ENCODE measurements around the gene LOXL4.
"Not testable (repeated sequence)": the region's sequence is repeated elsewhere in the genome, so short reads cannot be mapped to it uniquely, and the experiment has no call there.

LOXL4 gene

DNA sequence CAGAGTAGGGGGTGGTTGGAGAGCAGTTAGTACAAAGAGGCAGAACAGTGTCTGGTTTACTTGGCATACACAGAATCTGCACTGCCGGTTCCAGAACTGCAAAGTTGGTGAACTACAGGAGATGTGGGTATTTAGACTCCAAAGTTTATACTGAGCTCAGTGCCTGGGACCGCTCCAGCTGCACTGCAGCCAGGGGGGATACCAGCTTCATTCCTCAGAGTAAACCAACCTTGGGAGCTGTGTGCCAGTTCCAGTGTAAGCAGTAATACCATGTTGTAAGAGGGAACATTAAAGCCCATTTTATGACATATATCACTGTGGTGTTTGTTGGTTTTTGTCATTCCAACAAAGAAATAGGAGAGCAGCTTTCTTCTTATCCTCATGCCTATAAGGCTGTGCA is 23.4 kb downstream of the LOXL4 start:
- no peak for DNase-seq (ENCODE audit: low read depth in 2 of 2)

DNA sequence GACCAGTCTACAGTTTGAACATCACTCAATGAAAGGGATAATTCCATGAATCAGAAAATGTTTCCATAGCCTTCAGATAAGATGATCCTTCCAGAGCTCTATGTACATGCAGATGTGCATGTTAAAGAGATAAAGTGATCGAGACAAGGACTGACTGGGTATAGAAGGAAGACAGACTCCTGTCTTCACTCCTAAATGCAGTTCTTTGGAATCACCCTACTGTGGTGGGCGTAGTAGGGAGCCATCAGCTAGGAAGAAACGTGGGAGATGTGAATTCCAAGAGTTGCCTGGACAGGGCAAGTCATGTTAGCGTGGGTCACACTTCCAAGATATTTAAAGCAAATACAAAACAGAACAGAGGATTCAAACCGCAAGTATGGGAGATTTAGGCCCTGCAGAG is 23.9 kb downstream of the LOXL4 start:
- DNase-seq (ENCODE audit: low read depth in 2 of 2): no peak

DNA sequence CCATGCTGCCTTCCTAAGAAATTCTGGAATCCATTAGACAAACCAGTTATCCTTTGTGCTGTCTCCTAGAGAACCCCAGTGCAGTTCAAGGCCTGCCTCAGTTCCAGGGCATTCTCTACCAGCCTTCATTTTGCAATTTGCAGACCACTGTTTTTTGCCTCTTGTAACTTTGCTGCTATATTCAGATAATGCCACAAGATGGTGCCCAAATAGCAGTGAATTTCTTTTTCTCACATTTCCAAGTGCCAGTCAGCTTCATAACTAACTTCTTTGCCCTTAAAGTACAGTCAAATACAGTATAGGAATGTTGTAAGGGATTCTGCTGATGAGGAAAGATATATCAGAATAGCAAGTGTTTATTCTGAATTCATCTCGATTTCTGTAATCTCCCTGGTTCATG is 25.2 kb downstream of the LOXL4 start:
- no peak for DNase-seq (ENCODE audit: low read depth in 2 of 2)

DNA sequence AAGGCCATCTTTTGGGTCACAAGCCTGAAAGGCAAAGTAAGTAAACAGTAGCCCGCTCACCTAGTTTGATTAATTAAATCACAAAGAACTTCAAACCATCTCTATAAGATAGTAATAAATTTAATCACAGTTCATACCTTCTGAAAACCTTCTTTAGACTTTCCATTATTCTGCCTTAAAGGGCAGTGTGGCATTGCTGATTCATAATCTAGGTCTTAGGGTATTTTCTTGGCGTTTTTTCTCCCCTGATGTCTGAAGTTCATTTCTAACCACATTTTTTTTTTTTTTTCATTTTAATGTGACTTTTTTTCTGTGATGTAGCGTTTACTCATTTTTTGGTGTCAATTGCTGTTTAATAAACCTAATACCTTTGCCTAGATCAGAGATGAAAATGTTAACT is 27.5 kb downstream of the LOXL4 start:
- no peak for DNase-seq (ENCODE audit: low read depth in 2 of 2)

DNA sequence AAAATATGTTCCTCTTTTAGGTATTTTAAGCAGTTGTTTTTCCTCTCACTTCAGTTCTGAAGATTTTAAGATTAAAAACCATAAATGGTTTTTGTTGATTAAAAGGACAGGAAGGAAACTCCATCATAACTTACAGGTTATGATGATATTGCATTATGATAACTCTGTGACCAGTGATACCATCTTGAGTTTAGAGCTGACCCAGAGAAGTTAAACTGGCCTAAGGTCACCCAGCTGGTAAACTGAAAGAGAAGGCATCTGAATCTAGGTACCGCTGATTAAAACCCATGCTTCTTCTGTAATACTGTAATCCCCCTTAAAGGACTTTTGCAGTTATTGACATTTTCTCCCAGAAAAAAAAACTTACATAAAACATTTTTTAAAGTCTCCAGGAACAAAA is 29.6 kb downstream of the LOXL4 start:
- DNase-seq (ENCODE audit: low read depth in 2 of 2): no peak

DNA sequence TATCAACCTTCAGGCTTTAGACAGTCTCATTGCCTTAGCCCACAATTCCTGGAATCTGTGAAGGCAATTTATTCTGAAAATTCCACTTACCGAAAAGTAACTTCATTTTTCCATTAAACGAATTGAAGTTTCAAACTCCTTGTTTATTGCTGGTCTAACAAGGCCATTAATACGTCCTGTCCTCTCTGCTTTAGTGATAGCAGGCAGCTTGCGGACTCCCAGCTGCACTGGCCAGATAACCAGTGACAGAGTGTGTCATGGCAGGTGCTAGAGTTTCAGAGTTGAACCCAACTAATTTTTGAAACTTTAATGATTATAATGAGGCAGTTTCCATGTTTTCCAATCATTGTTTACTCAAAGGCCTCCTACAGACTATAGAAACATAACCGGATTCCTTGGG is 31.1 kb downstream of the LOXL4 start:
- no peak for DNase-seq (ENCODE audit: low read depth in 2 of 2)

DNA sequence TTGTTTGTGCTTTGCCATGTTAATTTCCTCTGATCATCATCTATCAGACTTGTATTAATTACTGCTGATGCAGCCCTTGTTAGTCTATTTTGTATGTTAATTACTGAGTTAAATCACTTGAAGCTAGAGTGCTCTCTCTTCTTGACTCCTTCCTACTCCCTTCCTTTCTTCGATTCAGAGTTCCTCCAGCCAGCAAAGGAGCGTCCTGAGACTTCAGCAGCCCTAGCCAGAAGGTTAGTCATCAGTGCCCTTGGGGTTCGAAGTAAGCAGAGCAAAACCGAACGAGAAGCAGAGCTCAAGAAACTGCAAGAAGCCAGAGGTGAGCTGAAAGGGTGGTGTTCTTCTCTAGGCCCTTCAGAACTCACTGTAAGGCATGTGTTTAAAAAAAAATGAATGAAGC is 32.1 kb downstream of the LOXL4 start:
- no peak for DNase-seq (ENCODE audit: low read depth in 2 of 2)

DNA sequence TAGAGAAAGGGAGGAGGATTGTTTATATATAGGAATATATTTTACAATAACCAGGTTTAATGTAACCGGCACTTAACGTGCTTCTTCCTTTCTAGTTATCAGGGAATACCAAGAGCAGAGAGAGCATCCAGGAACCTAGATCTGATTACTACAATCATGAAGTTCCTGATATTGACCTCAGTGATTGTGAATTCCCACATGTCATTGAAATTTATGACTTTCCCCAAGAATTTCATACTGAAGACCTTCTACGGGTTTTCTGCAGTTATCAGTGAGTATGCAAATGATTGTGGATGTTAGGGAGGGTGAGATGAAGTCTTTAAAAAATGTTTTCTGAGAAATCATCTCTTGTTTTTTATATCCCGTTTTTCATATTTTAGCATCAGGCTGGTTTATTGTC is 36.6 kb downstream of the LOXL4 start:
- no peak for DNase-seq (ENCODE audit: low read depth in 2 of 2)

DNA sequence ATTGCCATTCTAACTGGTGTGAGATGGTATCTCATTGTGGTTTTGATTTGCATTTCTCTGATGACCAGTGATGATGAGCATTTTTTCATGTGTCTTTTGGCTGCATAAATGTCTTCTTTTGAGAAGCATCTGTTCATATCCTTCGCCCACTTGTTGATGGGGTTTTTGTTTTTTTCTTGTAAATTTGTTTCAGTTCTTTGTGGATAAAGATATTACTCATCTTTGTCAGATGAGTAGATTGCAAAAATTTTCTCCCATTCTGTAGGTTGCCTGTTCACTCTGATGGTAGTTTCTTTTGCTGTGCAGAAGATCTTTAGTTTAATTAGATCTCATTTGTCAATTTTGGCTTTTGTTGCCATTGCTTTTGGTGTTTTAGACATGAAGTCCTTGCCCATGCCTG is 39.7 kb downstream of the LOXL4 start:
- DNase-seq (ENCODE audit: low read depth in 2 of 2): not testable (repeated sequence)

DNA sequence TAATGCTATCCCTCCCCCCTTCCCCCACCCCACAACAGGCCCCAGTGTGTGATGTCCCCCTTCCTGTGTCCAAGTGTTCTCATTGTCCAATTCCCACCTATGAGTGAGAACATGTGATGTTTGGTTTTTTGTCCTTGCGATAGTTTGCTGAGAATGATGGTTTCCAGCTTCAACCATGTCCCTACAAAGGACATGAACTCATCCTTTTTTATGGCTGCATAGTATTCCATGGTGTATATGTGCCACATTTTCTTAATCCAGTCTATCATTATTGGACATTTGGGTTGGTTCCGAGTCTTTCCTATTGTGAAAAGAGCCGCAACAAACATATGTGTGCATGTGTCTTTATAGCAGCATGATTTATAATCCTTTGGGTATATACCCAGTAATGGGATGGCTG is 40.3 kb downstream of the LOXL4 start:
- not testable (repeated sequence) for DNase-seq (ENCODE audit: low read depth in 2 of 2)

DNA sequence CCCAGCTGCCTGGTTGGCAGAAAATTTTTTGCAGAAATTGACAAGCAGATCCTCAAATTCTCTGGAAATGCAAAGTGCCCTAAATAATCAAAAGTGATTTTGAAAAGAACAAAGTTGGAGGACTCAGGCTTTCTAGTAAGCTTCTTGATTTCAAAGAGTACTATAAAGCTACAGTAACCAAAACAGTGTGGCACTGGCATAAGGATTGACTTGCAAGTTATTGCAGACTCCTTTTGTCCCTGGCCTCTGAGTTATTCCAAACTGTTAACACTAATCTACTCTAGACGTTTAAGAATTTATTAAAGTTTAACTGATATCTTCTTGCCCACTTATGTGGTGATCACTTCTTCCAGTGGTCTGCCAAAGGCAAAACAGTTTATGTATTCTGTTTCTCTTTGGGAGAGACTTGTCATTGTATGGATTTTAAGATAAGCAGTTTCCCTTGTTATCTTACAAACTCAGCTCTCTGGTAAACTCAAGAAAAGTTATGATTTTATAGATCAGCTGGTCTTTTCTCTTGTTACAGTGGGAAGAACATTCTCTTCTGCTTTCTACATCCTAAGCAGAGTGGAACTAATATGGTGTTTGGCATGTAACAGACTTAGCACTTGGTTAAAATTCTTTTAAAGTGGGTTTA is 41.4 kb downstream of the LOXL4 start:
- no peak for DNase-seq (ENCODE audit: low read depth in 2 of 2)

DNA sequence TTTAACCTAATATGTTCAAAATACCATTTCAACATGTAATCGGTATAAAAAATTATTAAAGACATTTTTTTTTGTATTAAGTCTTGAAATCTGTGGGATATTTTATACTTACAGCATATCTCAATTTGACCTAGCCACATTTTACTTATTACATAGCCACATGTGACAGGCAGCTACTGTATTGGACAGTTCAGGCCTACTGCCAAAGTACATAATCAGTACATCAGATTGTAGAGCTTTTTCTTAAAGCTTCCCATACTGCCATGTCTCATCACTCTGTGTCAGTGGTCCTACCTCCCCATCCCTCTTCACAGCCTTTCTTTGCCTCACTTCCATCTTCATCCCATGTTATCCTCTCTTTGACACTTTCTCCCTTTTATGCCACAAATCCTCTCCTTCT is 43.0 kb downstream of the LOXL4 start:
- DNase-seq (ENCODE audit: low read depth in 2 of 2): no peak

DNA sequence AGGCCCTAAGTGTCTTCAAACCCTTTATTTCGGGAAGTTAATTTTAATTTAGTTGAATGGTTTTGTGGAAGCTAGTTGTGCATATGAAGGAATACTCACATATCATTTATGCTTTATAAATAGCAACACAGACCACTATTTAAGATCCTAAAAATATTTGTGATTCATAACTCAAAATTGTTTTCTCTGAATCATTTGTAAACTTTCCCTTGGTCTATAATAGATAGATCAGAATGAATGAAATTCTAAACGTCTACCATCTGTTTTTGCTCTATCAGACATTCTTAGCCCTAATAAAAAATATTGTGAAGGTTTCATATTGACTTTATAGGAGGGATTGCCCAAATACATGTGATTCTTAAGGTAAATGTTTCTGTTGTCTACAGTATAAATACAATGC is 43.5 kb downstream of the LOXL4 start:
- DNase-seq (ENCODE audit: low read depth in 2 of 2): no peak

DNA sequence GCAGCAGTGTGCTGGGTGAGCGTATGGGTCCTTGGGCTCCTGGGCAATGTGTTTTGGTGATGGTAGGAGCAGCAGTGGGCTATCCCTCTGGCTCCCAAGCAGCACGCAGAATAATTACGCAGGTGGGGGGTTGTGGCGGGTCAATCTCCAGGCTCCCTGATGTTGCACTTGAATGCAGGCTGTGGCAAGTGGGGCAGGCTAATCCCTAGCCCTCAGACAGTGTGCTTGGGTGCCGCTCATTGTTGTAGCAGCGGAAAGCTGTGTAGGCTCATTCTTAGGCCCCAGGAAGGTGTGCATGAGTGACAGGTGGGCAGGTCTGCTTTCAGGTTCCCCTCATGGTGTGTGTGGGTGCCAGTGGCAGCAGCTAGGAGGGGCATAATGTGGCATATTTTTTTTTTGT is 44.1 kb downstream of the LOXL4 start:
- DNase-seq (ENCODE audit: low read depth in 2 of 2): no peak

DNA sequence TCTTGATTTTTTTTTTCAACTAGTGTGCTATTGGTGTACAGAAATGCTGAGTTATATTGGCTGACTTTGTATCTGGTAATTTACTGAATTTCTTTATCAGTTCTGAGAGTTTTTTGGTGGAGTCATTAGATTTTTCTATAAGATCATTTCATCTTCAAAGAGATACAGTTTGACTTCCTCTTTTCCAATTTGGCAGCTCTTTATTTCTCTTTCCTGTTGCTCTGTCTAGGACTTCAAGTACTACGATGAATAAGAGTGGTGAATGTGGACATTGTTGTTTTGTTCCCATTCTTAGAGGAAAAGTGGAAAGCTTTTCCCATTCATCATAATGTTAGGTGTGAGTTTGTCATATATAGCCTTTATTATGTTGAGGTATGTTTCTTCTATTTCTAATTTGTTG is 50.2 kb downstream of the LOXL4 start:
- no peak for DNase-seq (ENCODE audit: low read depth in 2 of 2)

DNA sequence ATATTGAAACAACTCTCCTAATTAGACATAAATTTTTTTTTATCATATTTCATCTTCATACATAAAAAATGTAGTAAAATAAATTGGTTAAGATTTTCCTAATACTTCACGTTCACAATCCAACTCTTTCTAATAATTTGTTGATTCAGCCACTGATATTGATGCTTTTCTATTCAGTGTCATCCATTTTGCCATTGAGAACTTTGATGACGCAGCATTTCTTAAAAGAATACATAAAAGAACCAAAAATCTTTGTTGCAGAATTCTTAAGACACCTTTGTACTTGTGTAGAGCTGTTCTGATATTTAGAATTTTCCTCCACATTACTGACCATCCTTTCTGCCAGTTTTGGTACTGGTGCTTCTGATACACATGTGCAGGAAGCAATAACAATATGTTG is 52.6 kb downstream of the LOXL4 start:
- DNase-seq (ENCODE audit: low read depth in 2 of 2): no peak

DNA sequence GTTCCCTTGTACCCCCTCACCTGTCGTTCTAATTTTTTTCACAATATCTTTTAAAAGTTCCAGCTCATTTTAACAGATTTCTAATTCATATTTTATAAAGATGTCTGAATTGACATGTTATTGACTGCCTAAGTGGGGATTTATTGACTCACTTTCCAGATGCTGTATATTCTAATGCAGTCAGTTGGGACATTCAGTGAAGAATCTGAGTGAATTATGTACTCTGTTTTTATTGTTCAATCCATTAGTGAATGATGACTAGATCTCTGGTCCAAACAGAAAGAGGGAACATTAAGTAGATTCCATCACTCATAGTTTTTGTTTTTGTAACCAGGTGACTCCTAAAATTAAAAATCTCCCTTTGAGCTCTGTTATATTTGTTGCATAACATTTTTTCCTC is 54.3 kb downstream of the LOXL4 start:
- no peak for DNase-seq (ENCODE audit: low read depth in 2 of 2)

DNA sequence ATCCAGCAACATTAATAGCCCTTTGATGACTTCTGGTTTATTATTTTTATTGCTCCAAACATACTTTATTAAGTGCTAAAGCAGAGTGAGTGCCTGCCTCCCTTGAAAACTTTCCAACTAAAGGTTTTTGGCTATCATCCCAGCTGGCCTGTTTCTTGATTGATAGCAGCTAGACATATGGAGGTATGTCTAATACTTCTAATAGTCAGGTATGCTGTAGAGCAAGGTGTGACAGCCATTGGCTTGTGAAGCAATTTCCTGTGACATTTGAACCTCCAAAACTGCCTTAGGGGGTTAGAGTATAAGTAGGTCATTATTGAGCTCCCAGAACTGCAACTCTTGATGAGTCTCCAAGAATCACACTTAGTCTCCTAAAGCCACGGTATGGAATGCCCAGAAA is 55.8 kb downstream of the LOXL4 start:
- DNase-seq (ENCODE audit: low read depth in 2 of 2): no peak

DNA sequence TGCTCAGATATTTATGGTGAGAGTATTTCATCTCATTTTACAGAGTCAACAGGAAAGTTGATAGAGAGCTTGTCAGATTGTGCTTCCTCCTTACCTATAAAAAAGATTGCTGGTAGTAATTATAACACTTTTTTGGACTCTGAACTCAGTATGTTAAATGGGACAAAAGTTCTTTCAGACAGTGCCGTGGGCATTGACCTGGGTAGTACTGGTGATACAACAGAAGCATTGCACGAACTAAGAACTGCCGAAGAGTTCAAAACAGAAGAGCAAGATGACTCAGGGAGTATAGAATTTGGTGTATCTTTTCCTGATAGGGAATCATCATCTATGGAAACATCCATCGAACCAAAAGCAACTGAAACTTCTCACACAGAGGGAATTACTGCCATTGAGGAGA is 58.6 kb downstream of the LOXL4 start:
- DNase-seq (ENCODE audit: low read depth in 2 of 2): no peak

DNA sequence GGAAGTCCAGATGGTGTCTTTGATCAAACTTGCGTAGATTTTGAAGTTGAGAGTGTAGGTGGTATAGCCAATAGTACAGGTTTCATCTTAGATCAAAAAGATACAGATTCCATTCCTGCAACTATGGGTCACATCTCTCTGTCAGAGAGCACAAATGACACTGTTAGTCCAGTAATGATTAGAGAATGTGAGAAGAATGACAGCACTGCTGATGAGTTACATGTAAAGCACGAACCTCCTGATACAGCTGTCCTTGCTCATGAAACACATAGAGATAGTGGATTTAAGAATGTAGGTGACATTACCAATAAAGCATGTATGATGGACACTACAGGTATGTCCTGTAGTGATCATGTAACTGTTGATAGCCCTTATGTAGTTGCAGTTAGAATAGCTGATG is 59.1 kb downstream of the LOXL4 start:
- DNase-seq (ENCODE audit: low read depth in 2 of 2): no peak

DNA sequence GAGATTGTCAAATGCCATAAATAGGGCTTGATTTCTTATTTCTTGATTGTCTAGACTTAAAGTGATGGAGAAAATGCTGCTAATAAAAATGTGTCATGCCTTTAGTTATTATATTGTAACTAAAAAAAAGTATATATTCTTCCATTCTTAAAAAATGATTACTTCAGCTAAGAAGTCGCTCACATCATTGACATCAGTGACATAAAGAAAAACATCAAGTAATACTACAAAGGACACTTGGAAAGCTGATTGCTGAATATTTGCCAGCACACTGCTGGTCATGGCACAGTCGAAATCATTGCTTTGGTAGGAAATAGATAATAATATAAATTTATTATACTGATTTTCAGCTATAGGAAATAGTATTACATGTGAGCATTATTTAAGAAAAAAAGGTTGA is 62.6 kb downstream of the LOXL4 start:
- DNase-seq (ENCODE audit: low read depth in 2 of 2): no peak

DNA sequence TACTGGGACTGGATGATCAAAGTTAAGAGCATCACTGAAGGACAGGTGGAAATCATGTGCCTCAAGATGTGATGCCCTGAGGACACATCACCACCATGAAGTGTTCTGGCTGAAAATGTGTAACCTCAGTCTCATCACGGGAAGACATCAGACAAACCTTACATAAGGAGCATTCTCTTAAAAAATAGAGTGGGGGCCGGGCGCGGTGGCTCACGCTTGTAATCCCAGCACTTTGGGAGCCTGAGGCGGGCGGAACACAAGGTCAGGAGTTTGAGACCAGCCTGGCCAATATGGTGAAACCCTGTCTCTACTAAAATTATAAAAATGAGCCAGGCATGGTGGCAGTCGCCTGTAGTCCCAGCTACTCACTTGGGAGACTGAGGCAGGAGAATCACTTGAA is 65.6 kb downstream of the LOXL4 start:
- no peak for DNase-seq (ENCODE audit: low read depth in 2 of 2)

DNA sequence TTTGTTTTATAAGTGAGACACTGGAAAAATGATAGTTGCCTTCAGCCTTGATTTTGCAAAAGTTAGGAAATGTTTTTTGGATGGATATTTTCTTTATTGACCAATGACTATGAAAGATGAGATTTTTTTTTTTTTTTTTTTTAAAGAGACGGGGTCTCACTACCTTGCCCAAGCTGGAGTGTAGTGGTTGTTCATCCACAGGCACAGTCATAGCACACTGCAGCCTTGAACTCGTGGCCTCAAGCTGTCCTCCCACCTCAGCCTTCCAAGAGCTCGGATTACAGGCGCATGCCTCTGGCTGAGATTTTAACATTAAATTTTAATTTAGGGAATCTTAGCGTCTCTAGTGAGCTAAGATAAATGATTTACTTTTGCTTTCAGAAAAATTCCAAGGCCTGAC is 66.2 kb downstream of the LOXL4 start:
- DNase-seq (ENCODE audit: low read depth in 2 of 2): no peak

Measured in stimulated activated CD8-positive, alpha-beta memory T cell treated with anti-CD3 and anti-CD28 coated beads, Interleukin-2, amount 100 ng/mL, for 48 hours (primary cell).